OCI-LY7 (cell line): ENCODE results near the gene QDPR.

ENCODE experiments used
- EZH2phosphoT487 ChIP-seq: fragments of 200-600 bp; sonication (generic); IDR thresholded peaks from 2 replicates; pipeline ENCODE4 v1.6.1; 2018; ENCODE audit warnings: low read depth, borderline replicate concordance, mild to moderate bottlenecking, mixed run types, antibody characterized with exemption, low read length, moderate library complexity, mixed read lengths
- TF ChIP-seq, protein P1 (sequence below): fragments of 200-600 bp; sonication (generic); conservative IDR thresholded peaks from 2 replicates; pipeline ENCODE4 v1.5.1; 2014; ENCODE audit warnings: mild to moderate bottlenecking, antibody characterized with exemption, low read length, moderate library complexity, mixed read lengths

DNA sequence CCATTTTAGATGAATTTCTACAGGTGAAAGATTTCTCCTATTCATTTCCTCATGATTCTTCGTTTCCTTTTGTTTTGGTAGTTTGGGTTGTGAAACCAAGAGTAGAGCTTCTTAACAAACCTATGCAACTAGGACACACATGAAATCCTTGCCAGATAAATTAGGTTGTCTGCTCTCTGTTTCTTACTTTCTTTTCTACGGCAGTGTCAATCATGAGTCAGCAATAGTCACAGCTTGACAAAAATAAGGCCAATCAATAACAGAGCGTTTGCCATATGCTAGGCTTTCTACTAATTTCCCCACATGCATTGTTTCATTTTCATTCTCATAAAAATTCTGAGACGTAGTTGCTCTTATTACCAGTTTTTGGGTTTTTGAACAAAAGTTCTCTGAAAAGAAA is 23.4 kb upstream of the QDPR start:
- TF ChIP-seq, protein P1, sequence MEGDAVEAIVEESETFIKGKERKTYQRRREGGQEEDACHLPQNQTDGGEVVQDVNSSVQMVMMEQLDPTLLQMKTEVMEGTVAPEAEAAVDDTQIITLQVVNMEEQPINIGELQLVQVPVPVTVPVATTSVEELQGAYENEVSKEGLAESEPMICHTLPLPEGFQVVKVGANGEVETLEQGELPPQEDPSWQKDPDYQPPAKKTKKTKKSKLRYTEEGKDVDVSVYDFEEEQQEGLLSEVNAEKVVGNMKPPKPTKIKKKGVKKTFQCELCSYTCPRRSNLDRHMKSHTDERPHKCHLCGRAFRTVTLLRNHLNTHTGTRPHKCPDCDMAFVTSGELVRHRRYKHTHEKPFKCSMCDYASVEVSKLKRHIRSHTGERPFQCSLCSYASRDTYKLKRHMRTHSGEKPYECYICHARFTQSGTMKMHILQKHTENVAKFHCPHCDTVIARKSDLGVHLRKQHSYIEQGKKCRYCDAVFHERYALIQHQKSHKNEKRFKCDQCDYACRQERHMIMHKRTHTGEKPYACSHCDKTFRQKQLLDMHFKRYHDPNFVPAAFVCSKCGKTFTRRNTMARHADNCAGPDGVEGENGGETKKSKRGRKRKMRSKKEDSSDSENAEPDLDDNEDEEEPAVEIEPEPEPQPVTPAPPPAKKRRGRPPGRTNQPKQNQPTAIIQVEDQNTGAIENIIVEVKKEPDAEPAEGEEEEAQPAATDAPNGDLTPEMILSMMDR = no peak
- no peak for TF ChIP-seq EZH2phosphoT487
